Vagina (tissue), 2 donors: ENCODE data around the gene ANKRD39.

ENCODE experiments used
- POLR2A ChIP-seq, 2 donors: fragments of 450-650 bp; IDR thresholded peaks; one replicate each; pipeline ENCODE4 v1.6.1; 2017; ENCODE audit warnings: antibody characterized with exemption in 2 of 2, mild to moderate bottlenecking in 2 of 2, moderate library complexity in 2 of 2
- POLR2AphosphoS5 ChIP-seq, 2 donors: sonication (generic); formaldehyde crosslinking; IDR thresholded peaks; one replicate each; pipeline ENCODE4 v1.9.0; 2017; ENCODE audit warnings: antibody characterized with exemption in 2 of 2, mild to moderate bottlenecking in 2 of 2, low read depth in 1 of 2; ENCODE audit not compliant: insufficient read depth in 1 of 2
- TF ChIP-seq, protein P1 (sequence below), 3 experiments: fragments of 450-650 bp in 2 of 3; fragments of 200-600 bp in 1 of 3; sonication (generic) in 1 of 3; IDR thresholded peaks; one replicate each; pipeline ENCODE4 v1.5.1; 2017 to 2019; ENCODE audit warnings: antibody characterized with exemption in 3 of 3, mild to moderate bottlenecking in 2 of 3, moderate library complexity in 2 of 3

GRCh38 chr2:96823198-96823597 lies 34.6 kb downstream of the ANKRD39 start:
- TF ChIP-seq, protein P1, sequence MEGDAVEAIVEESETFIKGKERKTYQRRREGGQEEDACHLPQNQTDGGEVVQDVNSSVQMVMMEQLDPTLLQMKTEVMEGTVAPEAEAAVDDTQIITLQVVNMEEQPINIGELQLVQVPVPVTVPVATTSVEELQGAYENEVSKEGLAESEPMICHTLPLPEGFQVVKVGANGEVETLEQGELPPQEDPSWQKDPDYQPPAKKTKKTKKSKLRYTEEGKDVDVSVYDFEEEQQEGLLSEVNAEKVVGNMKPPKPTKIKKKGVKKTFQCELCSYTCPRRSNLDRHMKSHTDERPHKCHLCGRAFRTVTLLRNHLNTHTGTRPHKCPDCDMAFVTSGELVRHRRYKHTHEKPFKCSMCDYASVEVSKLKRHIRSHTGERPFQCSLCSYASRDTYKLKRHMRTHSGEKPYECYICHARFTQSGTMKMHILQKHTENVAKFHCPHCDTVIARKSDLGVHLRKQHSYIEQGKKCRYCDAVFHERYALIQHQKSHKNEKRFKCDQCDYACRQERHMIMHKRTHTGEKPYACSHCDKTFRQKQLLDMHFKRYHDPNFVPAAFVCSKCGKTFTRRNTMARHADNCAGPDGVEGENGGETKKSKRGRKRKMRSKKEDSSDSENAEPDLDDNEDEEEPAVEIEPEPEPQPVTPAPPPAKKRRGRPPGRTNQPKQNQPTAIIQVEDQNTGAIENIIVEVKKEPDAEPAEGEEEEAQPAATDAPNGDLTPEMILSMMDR (IDR thresholded peaks at IDR 0.05): no peak
- TF ChIP-seq POLR2AphosphoS5 (IDR thresholded peaks at IDR 0.05; ENCODE audit: insufficient read depth in 1 of 2, low read depth in 1 of 2): no peak
- TF ChIP-seq POLR2A (IDR thresholded peaks at IDR 0.05): no peak
